ENCODE data around the gene CAV2. TPM values are rescaled to one million over a fixed set of nuclear protein-coding genes. Genes with fewer than 3 reads are reported as not detected.
"Not testable (repeated sequence)": the region's sequence is repeated elsewhere in the genome, so short reads cannot be mapped to it uniquely, and the experiment has no call there.

The CAV2 gene
- total and polyA plus RNA-seq, 4 donors = 81.8 to 131 (median 88.2) TPM

- H3K27me3 ChIP-seq (ENCODE audit: control insufficient read depth in 1 of 2, insufficient read depth in 2 of 2, low read length in 1 of 2) = no peaks in the 10 kb centered on the region
- no peak overlapping the region for H3K27ac ChIP-seq (ENCODE audit: low read depth in 1 of 2, low read length in 2 of 2)
- intact Hi-C loops (cut with DNase I) = no loop called here
- no peak overlapping the region for H3K4me3 ChIP-seq (ENCODE audit: low read length in 2 of 2)
- ATAC-seq (ENCODE audit: low FRiP score) (no peak), DNase-seq (no peak)
- H3K36me3 ChIP-seq (ENCODE audit: control insufficient read depth in 1 of 2, insufficient read depth in 2 of 2, low read length in 1 of 2) = no peaks in the 10 kb centered on the region
- no peaks in the 10 kb centered on the region for H3K9me3 ChIP-seq (ENCODE audit: control insufficient read depth, low read length)
- peaks cover 0 to 2% of the 10 kb centered on the region in 2 donors for H3K4me1 ChIP-seq (ENCODE audit: control insufficient read depth in 1 of 2, insufficient read depth in 2 of 2, low read length in 2 of 2)
- 85 to 88% methylated on average over 4 of the region's 4 CpGs for WGBS, 2 donors
Observed at GRCh38 chr7:116464375-116464774, 35.2 kb upstream of the CAV2 start.

GRCh38 chr7:116465125-116465524 is 34.4 kb upstream of the CAV2 start:
- Histone ChIP-seq H3K9me3 (ENCODE audit: control insufficient read depth, low read length) (no peaks in the 10 kb centered on the region), H3K27me3 (ENCODE audit: control insufficient read depth in 1 of 2, insufficient read depth in 2 of 2, low read length in 1 of 2) (no peaks in the 10 kb centered on the region), H3K4me1 (ENCODE audit: control insufficient read depth in 1 of 2, insufficient read depth in 2 of 2, low read length in 2 of 2) (peaks cover 0 to 2% of the 10 kb centered on the region in 2 donors), H3K36me3 (ENCODE audit: control insufficient read depth in 1 of 2, insufficient read depth in 2 of 2, low read length in 1 of 2) (no peaks in the 10 kb centered on the region), H3K4me3 (ENCODE audit: low read length in 2 of 2) (no peak overlapping the region), H3K27ac (ENCODE audit: low read depth in 1 of 2, low read length in 2 of 2) (no peak overlapping the region)
- ATAC-seq (ENCODE audit: low FRiP score) (no peak), DNase-seq (no peak)
- WGBS, 2 donors = 96 to 97% methylated on average over 2 of the region's 2 CpGs
- intact Hi-C loops (cut with DNase I) = no loop called here

GRCh38 chr7:116468534-116468933 is 31.0 kb upstream of the CAV2 start:
- Histone ChIP-seq H3K36me3 (ENCODE audit: control insufficient read depth in 1 of 2, insufficient read depth in 2 of 2, low read length in 1 of 2) (no peaks in the 10 kb centered on the region), H3K4me3 (ENCODE audit: low read length in 2 of 2) (no peak overlapping the region), H3K27ac (ENCODE audit: low read depth in 1 of 2, low read length in 2 of 2) (no peak overlapping the region), H3K9me3 (ENCODE audit: control insufficient read depth, low read length) (no peaks in the 10 kb centered on the region), H3K27me3 (ENCODE audit: control insufficient read depth in 1 of 2, insufficient read depth in 2 of 2, low read length in 1 of 2) (no peaks in the 10 kb centered on the region), H3K4me1 (ENCODE audit: control insufficient read depth in 1 of 2, insufficient read depth in 2 of 2, low read length in 2 of 2) (peaks cover 0 to 2% of the 10 kb centered on the region in 2 donors)
- intact Hi-C loops (cut with DNase I) = no loop called here
- DNase-seq = no peak
- WGBS, 2 donors = 78 to 84% methylated on average over 2 of the region's 2 CpGs
- no peak for ATAC-seq (ENCODE audit: low FRiP score)

GRCh38 chr7:116477625-116478024 is 21.9 kb upstream of the CAV2 start:
- H3K27ac ChIP-seq (ENCODE audit: low read depth in 1 of 2, low read length in 2 of 2) = no peak overlapping the region
- H3K9me3 ChIP-seq (ENCODE audit: control insufficient read depth, low read length) = no peaks in the 10 kb centered on the region
- no peaks in the 10 kb centered on the region for H3K4me1 ChIP-seq (ENCODE audit: control insufficient read depth in 1 of 2, insufficient read depth in 2 of 2, low read length in 2 of 2)
- intact Hi-C loops (cut with DNase I) = no loop called here
- no peak for DNase-seq
- no peak overlapping the region for H3K4me3 ChIP-seq (ENCODE audit: low read length in 2 of 2)
- H3K36me3 ChIP-seq (ENCODE audit: control insufficient read depth in 1 of 2, insufficient read depth in 2 of 2, low read length in 1 of 2) = no peaks in the 10 kb centered on the region
- no peaks in the 10 kb centered on the region for H3K27me3 ChIP-seq (ENCODE audit: control insufficient read depth in 1 of 2, insufficient read depth in 2 of 2, low read length in 1 of 2)
- 95 to 97% methylated on average over 1 of the region's 1 CpG for WGBS, 2 donors
- no peak for ATAC-seq (ENCODE audit: low FRiP score)

GRCh38 chr7:116478834-116479233 is 20.7 kb upstream of the CAV2 start:
- no peak for ATAC-seq (ENCODE audit: low FRiP score)
- no peak overlapping the region for H3K27ac ChIP-seq (ENCODE audit: low read depth in 1 of 2, low read length in 2 of 2)
- DNase-seq = no peak
- no peaks in the 10 kb centered on the region for H3K27me3 ChIP-seq (ENCODE audit: control insufficient read depth in 1 of 2, insufficient read depth in 2 of 2, low read length in 1 of 2)
- no peaks in the 10 kb centered on the region for H3K36me3 ChIP-seq (ENCODE audit: control insufficient read depth in 1 of 2, insufficient read depth in 2 of 2, low read length in 1 of 2)
- intact Hi-C loops (cut with DNase I) = no loop called here
- no peaks in the 10 kb centered on the region for H3K9me3 ChIP-seq (ENCODE audit: control insufficient read depth, low read length)
- no peak overlapping the region for H3K4me3 ChIP-seq (ENCODE audit: low read length in 2 of 2)
- 81 to 85% methylated on average over 2 of the region's 2 CpGs for WGBS, 2 donors
- H3K4me1 ChIP-seq (ENCODE audit: control insufficient read depth in 1 of 2, insufficient read depth in 2 of 2, low read length in 2 of 2) = no peaks in the 10 kb centered on the region

- H3K27ac ChIP-seq (ENCODE audit: low read depth in 1 of 2, low read length in 2 of 2) = no peak overlapping the region
- no peak for ATAC-seq (ENCODE audit: low FRiP score)
Observed at GRCh38 chr7:116483271-116483942, 16.1 kb upstream of the CAV2 start.

GRCh38 chr7:116484389-116484788 is 15.1 kb upstream of the CAV2 start:
- H3K36me3 ChIP-seq (ENCODE audit: control insufficient read depth in 1 of 2, insufficient read depth in 2 of 2, low read length in 1 of 2); DNase-seq; H3K27ac ChIP-seq (ENCODE audit: low read depth in 1 of 2, low read length in 2 of 2); H3K4me3 ChIP-seq (ENCODE audit: low read length in 2 of 2); H3K9me3 ChIP-seq (ENCODE audit: control insufficient read depth, low read length); intact Hi-C loops (cut with DNase I); H3K4me1 ChIP-seq (ENCODE audit: control insufficient read depth in 1 of 2, insufficient read depth in 2 of 2, low read length in 2 of 2); H3K27me3 ChIP-seq (ENCODE audit: control insufficient read depth in 1 of 2, insufficient read depth in 2 of 2, low read length in 1 of 2); ATAC-seq (ENCODE audit: low FRiP score): not testable (repeated sequence)
- WGBS, 2 donors = 97 to 98% methylated on average over 4 of the region's 4 CpGs

More at GRCh38 chr7:116483271-116483942, 16.1 kb upstream of the CAV2 start:
- Histone ChIP-seq H3K9me3 (ENCODE audit: control insufficient read depth, low read length) (no peaks in the 10 kb centered on the region), H3K27me3 (ENCODE audit: control insufficient read depth in 1 of 2, insufficient read depth in 2 of 2, low read length in 1 of 2) (no peaks in the 10 kb centered on the region), H3K4me3 (ENCODE audit: low read length in 2 of 2) (no peak overlapping the region), H3K4me1 (ENCODE audit: control insufficient read depth in 1 of 2, insufficient read depth in 2 of 2, low read length in 2 of 2) (no peaks in the 10 kb centered on the region), H3K36me3 (ENCODE audit: control insufficient read depth in 1 of 2, insufficient read depth in 2 of 2, low read length in 1 of 2) (no peaks in the 10 kb centered on the region)
- 35 to 39% methylated on average over 2 of the region's 2 CpGs for WGBS, 2 donors
- DNase-seq = no peak
- intact Hi-C loops (cut with DNase I) = no loop called here

GRCh38 chr7:116487907-116488521 is 11.5 kb upstream of the CAV2 start:
- 82% methylated on average over 5 of the region's 5 CpGs for WGBS, 2 donors
- H3K36me3 ChIP-seq (ENCODE audit: control insufficient read depth in 1 of 2, insufficient read depth in 2 of 2, low read length in 1 of 2) = no peaks in the 10 kb centered on the region
- no peak overlapping the region for H3K27ac ChIP-seq (ENCODE audit: low read depth in 1 of 2, low read length in 2 of 2)
- no peak for ATAC-seq (ENCODE audit: low FRiP score)
- intact Hi-C loops (cut with DNase I) = no loop called here
- no peak overlapping the region for H3K4me3 ChIP-seq (ENCODE audit: low read length in 2 of 2)
- H3K4me1 ChIP-seq (ENCODE audit: control insufficient read depth in 1 of 2, insufficient read depth in 2 of 2, low read length in 2 of 2) = no peaks in the 10 kb centered on the region
- H3K9me3 ChIP-seq (ENCODE audit: control insufficient read depth, low read length) = no peaks in the 10 kb centered on the region
- no peaks in the 10 kb centered on the region for H3K27me3 ChIP-seq (ENCODE audit: control insufficient read depth in 1 of 2, insufficient read depth in 2 of 2, low read length in 1 of 2)
- no peak for DNase-seq

- Histone ChIP-seq H3K36me3 (ENCODE audit: control insufficient read depth in 1 of 2, insufficient read depth in 2 of 2, low read length in 1 of 2) (no peaks in the 10 kb centered on the region), H3K27me3 (ENCODE audit: control insufficient read depth in 1 of 2, insufficient read depth in 2 of 2, low read length in 1 of 2) (no peaks in the 10 kb centered on the region), H3K27ac (ENCODE audit: low read depth in 1 of 2, low read length in 2 of 2) (no peak overlapping the region), H3K9me3 (ENCODE audit: control insufficient read depth, low read length) (no peaks in the 10 kb centered on the region), H3K4me1 (ENCODE audit: control insufficient read depth in 1 of 2, insufficient read depth in 2 of 2, low read length in 2 of 2) (no peaks in the 10 kb centered on the region), H3K4me3 (ENCODE audit: low read length in 2 of 2) (no peak overlapping the region)
- DNase-seq = no peak
- 8 to 10% methylated on average over 2 of the region's 2 CpGs for WGBS, 2 donors
- ATAC-seq (ENCODE audit: low FRiP score) = no peak
- intact Hi-C loops (cut with DNase I) = no loop called here
Observed at GRCh38 chr7:116490351-116490750, 9.2 kb upstream of the CAV2 start.

Data from aorta (tissue), 5 donors.